GM18873 (cell line): ENCODE measurements around the gene DHRS3.

Source experiments
- ATAC-seq: cut with Tn5 transposase; IDR thresholded peaks from one replicate; pipeline ENCODE4 v1.9.1; 2021; ENCODE audit warnings: mild to moderate bottlenecking, moderate library complexity, moderate number of reproducible peaks; ENCODE audit not compliant: unreplicated experiment, low FRiP score

The DHRS3 gene

DNA sequence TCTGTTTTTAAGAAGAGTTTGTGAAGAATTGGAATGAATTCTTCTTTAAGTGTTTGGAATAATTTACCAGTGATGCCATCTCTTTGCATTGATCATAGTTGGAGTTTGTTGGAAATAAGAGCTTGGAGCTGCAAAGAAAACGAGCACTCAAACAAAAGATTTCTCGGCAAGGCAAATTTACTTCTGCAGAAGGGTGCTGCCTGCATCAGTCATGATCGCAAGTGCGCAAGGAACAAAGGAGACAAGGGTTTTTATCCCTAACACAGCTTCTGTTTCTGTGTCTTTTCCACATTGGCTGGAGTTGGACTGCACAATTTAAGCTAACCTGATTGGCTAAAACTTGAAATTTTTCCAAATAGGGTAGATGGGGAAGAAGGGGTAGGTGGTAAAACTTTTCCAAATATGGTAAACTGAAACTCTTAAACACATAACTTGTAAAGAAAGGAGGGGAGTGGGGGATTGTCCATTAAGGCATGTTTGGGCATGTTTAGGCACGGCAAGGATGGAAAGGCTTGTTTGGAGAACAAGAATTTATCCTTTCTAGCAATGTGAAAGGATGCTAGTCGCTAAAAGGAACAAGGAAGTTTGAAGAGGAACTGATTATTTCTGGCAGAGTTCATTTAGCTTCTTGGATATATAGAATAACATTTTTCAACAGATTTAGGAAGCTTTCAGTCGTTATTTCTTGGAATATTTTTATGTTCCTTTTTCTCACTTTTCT lies 22.4 kb upstream of the DHRS3 start:
- no peak for ATAC-seq

DNA sequence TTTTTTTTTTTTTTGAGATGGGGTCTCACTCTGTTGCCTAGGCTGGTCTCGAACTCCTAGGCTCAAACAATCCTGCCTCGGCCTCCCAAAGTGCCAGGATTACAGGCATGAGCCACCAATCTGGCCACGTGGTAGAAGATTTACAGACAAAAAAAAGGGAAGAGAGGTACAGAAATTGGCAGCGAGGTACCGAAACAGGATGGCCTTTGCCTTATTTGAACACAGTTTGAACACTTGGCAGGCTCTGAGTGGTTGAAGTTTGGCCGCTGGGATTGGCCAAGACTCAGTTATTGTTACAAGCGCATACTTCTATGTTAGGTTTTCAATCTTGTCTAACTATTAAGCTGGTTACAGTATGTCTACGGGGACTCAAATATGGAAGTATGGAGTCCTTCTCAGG lies 19.7 kb upstream of the DHRS3 start:
- ATAC-seq = no peak

DNA sequence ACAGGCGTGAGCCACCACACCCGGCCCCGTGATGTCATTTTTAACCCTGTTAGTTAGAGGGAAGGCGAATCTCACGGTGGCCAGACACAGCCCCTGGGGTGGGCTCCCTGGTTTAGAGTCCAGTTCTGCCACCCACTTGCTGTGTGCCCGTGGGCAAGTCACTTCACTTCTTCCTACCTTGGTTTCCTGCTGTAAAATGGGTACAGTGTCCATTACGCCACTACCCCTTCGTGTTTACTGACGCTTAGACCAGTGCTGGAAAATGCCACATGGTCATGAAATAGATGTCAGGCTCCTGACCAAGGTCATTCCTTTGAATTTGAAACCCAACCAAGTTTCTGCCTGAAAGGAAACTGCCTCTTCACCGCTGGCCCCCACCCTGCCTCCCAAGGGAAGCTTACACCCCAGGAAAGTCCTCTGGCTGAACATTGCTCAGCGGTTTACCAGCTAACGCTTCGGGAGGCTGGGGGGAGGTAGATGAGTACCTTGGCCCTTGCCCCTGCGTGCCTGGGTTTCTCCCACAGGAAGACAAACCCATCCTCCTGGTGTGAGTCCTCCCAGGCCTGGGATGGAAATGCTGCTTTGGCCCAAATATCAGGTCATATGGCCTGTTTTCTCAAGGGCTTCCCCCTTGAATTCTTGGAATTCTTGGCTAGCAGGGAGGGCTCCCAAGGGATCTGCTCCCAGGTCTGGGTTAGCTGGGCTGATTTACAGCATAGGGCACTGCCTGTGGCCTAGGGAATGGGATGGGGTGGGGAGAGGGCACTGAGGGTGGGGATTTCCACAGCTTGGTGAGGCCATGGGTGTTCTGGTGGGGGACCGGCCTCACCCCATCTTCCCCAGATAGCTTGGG lies 18.3 kb upstream of the DHRS3 start:
- no peak for ATAC-seq

DNA sequence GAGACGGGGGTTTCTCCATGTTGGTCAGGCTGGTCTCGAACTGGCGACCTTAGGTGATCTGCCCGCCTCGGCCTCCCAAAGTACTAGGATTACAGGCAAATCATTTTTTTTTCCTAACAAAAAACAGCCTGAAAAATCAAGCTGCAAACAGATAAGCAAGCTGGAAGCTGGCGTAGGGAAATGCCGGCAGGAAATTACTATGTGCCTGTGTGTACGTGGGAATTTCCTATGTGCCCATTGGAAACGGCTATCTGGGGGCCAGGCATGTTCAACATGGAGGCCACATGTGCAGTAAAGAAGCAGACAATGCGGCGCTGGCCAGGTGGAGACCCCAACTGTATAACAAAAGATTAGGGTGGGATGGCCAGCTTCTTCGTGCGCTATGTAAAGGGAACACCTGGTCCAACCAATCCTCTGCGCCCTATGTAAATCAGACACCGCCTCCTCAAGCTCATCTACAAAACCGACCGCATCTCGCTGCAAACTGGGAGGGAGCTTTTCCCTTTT lies 16.7 kb upstream of the DHRS3 start:
- ATAC-seq = no peak

DNA sequence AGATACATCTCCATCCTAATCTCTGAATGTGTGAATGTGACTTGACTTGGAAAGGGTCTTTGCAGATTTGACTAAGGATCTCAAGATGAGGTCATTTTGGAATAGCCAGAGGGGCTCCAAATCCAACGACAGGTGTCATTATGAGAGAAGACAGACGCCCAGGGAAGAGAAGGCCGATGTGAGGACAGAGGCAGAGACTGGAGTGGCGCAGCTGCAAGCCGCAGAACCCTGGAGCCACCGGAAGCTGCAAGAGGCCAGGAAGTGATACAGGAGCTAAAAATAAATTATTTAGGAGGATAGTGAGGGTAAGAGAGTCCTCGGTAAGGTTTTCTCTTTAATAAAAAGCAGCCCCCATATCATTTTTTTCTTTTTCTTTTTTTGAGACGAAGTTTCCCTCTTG lies 16.1 kb upstream of the DHRS3 start:
- ATAC-seq = no peak

DNA sequence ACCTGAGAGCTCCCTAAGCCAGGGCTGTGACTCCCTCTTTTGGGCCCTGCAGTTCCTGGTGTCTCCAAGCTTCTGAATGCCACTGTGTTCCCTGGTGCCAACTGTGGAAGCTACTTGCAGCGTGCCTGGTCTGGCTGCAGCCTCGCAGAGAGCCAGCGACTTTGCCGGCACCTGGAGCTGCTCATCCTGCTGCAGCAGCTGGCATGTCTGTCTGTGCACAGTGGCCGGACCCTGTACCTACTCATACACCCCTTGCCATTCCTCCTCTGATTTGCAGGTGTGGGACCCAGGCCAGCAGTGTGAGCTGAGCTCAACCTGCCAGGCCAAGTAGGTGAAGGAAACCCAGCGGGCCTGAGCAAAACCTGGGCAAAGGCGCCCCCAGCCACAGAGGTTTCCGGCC lies 13.6 kb upstream of the DHRS3 start:
- ATAC-seq = no peak

DNA sequence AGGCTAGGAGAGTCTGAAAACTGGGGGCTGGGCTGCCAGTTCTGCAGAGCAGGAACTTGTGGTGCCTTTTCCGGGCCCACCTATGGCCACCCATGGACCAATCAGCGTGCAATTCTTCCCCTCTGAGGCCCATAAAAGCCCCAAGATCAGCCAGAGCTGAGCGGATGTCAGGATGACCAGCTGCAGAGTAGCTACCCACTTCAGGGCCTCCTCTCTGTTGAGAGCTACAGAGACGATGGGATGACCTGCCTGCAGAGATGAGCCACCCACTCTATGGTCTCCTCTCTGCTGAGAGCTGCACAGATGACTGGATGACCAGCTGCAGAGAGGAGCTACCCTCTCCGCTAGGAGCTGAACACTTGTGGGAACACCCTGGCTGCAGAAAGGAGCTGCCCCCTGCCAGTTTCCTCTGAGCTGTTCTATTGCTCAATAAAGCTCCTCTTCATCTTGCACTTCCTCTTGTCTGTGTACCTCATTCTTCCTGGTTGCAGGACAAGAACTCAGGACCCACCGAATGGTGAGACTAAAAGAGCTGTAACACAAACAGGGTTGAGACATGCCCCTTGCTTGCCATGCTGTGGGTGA lies 13.0 kb upstream of the DHRS3 start:
- no peak for ATAC-seq

DNA sequence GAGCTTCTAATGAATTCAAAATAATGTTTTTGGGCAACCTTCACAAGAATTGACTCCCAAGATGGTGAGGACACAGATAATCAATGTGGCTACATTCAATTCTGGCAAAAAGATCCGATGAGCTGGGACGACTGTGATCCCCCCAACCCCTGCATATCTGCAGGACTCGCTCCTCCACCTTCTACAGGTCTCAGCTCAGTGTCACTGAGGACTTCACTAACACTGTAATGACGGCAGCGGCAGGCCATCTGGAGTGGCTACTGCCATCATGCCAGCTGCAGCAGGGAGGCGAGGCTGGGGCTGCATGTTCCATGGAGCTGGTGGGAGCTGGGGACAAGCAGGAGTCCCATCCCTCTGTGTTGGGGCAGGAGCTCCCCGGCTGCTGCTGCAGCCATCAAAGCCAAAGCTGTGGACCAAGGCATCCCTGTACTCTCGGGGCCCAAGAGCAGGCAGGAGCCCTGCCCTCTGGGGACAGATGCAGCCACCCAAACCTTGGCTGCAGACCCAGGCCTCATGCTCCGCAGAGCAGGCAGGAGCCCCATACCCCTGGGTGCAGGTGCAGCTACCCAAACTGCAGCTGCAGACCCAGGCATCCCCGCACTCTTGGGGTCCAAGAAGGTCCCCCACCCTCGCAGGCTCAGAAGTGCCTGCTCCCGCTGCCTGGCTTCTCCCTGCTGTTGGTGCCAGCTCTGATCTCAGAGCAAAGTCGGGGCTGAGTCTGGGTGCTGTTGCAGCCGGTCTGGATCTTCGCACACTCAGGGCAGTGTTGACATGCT lies 12.2 kb upstream of the DHRS3 start:
- no peak for ATAC-seq

DNA sequence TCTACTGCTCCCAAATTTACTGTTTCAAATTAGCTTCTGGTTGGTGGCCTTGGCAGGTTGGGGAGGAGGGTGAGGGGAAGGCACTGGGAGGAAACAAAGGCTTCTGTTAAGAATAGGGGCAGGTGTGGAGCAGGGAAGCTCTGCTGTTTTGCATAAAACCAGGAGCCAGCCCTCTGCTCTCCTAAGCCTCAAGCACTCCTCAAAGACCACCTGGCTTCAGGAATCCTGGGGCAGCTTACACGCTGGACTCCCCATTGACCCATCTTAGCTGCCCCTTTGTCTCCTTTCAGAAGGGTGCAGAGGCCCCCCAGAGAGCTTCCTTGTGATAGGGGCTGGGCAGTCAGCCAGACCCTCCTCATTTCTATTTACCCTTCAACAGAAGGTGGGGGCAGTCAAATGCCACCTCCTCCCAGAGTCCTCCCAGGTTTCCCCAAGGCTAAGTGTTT lies 11.5 kb upstream of the DHRS3 start:
- ATAC-seq = no peak

DNA sequence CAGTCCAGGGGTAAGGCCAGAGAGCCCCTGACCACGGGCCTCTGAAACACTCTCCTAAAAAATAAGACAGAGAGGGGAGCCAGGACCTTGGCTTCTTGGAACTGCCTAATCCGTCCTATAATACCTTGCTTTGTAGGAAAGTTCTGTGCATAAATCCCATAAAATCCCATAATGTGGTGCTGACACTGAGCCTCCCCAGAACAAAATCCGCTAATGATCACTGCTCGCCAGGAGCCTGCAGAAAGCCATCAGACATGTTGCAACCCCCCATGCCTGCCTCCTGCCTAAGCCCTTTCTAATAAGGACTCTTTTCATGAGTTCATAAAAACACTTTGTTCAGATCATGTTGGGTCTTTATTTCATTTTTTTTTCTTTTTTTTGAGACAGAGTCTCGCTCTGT lies 9.3 kb upstream of the DHRS3 start:
- no peak for ATAC-seq

DNA sequence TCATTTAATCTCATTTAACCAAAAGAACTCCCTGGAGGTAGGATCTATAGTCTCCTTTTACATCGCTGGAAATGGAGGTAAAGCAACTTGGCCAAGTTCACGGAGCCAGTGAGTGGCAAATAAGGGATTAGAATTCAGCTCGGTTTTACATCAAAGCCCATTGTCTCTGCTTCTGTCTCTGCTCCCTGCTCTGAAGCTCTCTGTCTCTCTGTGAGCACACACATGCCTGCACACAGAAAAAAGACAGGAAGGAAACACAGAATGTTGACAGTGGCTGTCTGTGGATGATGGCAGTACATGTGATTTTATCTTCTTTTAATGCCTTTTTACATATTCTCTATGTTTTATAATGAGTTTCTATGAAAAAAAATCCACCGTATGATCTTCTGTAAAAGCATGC lies 8.9 kb upstream of the DHRS3 start:
- no peak for ATAC-seq

DNA sequence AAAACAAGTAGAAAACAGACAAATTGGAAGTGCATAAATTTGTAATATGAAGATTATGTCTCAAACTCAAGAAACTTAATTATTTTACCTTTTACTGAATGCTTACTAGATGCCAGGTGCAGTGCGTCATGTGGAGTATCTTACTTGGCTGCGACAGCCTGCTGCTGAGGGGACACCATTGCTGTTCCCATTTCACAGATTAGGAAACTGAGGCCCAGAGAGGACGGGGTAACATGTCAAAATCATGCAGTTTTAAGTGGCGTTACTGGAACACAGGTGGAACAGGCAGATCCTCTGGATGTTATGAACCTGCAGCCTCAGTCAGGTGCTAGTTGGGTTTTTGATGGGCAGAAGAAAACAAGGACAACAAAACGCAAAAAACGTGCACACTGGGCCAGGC lies 7.3 kb upstream of the DHRS3 start:
- no peak for ATAC-seq

DNA sequence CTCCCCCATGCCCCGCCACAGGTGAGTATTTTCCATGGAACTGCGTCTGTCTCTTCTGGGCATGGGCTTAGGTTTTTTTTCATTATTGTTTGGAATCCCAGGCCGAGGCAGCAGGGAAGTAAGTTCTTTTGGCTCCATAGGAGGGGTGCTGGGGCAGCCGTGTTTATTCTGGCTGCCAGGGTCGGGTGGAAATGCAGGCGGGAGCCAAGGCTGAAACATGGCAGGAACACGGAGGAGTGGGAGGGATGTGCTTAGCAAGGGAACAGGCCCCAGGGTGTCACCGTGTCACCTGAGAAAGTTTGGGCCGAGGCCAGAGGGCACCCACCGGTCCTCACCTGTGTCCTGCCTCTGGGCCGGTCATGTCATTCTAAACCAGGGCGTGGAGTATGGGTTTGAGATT lies 4.5 kb upstream of the DHRS3 start:
- ATAC-seq = no peak

DNA sequence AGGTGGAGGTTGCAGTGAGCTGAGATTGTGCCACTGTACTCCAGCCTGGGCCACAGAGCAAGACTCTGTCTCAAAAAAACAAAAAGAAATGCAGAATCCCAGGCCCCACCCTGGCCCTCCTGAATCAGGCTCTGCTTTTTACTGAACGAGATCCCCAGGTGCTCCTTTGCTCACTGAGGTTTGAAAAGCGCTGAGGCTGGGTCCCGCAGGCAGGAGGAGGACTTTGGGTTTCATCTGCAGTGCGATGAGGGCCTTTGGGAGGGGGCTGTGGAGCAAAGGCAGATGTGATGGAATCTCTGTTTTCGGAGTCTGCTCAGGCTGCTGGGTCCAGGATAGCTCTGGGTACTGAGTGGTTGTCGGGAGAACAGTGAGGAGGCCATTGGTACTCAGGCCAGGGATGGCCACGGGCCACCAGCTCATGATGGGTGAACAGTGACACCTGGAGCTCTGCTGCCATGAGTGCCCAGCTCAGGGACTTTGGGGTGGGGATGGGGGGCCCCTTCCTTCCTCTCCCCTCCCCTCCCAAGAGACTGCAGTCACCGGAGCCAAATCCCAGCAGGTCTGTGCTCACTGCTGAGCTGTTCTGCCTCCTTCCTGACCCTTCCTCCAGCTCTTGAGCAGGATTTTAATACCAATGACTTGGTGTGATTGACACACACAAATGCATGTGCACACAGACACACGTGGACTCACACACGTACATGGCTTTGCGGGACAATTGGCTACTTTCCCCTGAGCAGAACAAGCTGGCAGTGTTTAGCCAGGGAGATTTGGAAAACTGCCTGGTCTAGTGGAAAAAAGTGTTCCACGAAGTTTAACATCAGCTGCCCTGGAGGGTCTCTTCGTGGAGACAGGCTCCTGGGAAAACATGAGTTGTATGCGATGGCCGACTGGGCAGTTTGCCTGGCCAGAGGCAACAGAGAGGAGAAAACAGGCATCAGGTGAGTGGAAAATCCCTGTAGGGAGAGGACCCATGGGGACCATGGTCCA lies 3.6 kb upstream of the DHRS3 start:
- no peak for ATAC-seq

DNA sequence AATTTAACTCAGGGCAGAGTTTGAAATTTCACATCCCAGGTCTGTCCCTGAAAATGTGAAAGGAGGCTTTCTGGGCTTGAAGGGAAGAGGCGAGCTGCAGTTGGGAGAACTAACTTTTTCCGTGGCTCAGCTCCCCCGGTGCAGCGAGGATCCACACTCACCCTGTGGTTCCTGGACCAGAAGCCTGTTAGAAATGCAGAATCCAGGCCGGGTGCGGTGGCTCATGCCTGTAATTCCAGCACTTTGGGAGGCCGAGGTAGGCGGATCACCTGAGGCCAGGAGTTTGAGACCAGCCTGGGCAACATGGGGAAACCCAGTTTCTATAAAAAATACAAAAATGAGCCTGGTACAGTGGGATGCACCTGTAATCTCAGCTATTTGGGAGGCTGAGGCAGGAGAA lies 2.9 kb upstream of the DHRS3 start:
- no peak for ATAC-seq

DNA sequence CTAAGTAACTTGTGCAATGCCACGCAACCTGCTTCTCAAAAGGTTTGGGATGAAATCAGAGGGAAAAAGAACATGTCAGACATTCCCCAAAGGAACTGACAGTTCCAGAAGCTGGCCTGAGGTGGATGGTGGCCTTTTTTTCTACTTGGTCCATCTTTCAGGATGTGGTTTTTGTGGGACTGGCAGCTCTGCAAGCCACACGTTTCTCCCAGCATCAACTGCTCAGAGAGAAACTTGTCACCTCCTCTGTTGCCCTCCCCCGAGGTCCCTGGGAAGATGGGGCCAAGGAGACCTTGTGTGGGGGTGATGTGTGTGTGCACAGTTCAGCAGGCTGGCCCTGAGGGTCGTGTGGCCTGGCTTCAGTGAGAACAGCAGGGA lies 2.5 kb upstream of the DHRS3 start:
- no peak for ATAC-seq

DNA sequence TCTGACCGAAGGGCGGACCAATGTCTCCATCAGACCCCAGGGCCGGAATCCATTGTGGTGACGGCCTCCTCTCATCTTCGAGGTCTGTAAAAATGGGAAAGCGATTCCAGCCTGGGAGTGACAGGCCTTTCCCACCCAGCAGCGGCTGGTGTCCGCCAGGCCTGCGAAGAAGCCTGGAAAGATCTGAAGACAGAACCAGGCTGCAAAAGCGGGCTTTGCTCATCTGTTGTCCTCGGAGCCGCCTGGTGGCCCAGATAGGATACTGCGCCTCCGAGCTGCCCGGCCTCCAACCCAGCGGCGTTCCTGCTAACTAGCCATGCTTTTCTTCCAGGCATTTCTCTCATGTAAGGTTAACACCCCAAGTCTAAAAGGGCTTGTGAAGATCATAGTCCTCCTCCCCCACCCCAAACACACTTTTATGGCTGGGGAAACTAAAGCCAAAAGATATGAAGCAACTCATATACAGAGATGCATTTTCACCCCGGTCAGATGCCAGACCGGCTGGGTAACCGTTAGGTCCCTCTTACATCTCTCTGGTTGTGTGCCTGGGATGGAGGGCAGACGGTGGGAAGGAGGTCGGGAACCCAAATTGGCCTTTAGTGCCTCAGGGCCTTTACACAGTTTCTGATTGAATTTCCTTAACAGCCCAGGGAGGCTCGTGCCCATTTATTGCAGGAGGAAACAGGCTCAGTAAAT lies 1.9 kb upstream of the DHRS3 start:
- no peak for ATAC-seq

DNA sequence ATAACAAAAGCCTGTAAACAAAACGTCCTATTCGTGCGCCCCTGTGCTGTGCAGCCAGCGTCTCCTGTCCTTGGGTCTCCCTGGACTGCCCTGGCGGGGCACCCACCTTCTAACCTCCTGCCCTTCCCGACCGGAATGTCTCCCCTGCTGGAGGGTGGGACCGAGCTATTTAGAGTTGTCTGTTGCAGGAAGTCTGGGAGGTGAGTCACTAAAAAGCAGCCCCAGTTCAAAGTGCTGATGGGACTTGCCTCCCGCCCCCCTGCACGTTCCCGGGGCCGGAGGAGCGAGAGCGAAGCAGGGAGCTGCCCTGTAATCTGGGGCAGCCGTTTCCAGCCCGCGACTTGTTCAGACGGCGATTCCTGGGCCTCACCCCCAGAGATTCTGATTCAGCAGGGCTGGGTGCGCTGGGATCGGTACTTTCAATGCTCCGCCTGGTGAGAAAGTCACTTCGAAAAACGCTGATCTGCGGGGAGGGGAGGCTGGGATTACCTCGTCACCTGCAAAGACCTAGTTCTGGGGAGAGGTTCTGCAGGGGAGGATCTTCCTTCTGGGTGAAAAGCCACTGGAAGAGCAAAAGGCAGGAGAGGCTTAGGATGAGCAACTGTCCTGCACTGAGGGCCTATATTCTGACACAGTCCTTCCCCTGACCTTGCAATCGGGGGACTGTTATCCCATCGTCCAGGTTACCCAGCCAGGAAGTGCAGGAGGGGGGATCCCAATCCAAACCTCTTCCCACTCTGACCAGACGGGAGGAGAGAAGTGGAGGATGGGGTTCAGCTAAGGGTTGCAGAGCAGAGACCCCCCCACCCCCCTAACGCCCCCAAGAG lies 1.2 kb upstream of the DHRS3 start:
- no peak for ATAC-seq
